H1 (cell line): Measurements from ENCODE around the gene DENND1A. TPM values are rescaled to one million over a fixed set of nuclear protein-coding genes. Genes with fewer than 3 reads are reported as not detected.

Source experiments
- POLR2AphosphoS5 ChIP-seq: IDR thresholded peaks from 2 replicates; pipeline ENCODE4 v1.6.1; 2011; ENCODE audit warnings: low read depth, low read length
- polyA plus RNA-seq, 7 experiments: library from polyadenylated mRNA; depleted of rRNA in 3 of 7; stranded (reverse) in 5 of 7; unstranded in 2 of 7; fragments of >200 nt in 5 of 7; fragments of 200-250 nt in 2 of 7; gene quantifications; 1 replicate in 5 of 7; 2 replicates in 1 of 7; 4 replicates in 1 of 7; pipeline versions ENCODE4 v1.2.1 to v1.2.3, GENCODE V29; 2011 to 2013; ENCODE audit warnings: missing spikeins in 2 of 7, mixed read lengths in 2 of 7
- total RNA-seq: library from RNA; stranded (reverse); fragmentation: NEBNext Ultra II Directional; extraction: Animal tissue kit (Norgen Biotek cat#: 25700); gene quantifications from 2 replicates; pipeline ENCODE4 v1.2.1, GENCODE V29; 2021
- TF ChIP-seq, protein P1 (sequence below): fragments of 300-600 bp; sonication (generic); IDR thresholded peaks from 2 replicates; pipeline ENCODE4 v1.7.1; 2012; ENCODE audit warnings: low read length, moderate library complexity, mild to moderate bottlenecking, inconsistent platforms; ENCODE audit not compliant: insufficient replicate concordance
- TF ChIP-seq, protein P2 (sequence below), 3 experiments: IDR thresholded peaks; 1 replicate in 2 of 3; 2 replicates in 1 of 3; pipeline versions ENCODE4 v1.5.1 to v1.6.1; 2011; ENCODE audit warnings: low read length in 3 of 3, mild to moderate bottlenecking in 3 of 3, inconsistent platforms in 2 of 3, low read depth in 1 of 3, moderate library complexity in 1 of 3; ENCODE audit not compliant: insufficient read depth in 1 of 3; ENCODE audit errors: control extremely low read depth in 1 of 3

The DENND1A gene
- total and polyA plus RNA-seq, 2 of the 8 experiments (the other 6 are each of a cell fraction or from before 2014, with no cell fraction given): 24.1 to 26.4 TPM

DNA sequence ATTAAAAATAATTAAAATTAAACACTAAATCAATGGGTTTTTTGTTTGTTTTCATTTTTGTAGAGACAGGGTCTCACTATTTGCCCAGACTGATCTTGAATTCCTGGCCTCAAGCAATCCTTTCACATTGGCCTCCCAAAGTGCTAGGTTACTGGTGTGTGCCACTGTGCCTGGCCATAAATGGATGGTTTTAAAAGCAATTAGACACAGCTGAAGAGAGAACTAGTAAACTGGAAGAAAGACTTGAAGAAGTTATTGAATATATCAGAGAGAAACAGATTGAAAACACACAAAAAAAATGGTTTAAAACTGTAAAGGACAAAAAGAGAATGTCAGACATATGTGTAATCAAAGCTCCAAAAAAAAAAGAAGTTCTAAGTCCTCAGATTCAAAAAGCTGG is 83.0 kb downstream of the DENND1A start (continued):
- TF ChIP-seq, protein P1, sequence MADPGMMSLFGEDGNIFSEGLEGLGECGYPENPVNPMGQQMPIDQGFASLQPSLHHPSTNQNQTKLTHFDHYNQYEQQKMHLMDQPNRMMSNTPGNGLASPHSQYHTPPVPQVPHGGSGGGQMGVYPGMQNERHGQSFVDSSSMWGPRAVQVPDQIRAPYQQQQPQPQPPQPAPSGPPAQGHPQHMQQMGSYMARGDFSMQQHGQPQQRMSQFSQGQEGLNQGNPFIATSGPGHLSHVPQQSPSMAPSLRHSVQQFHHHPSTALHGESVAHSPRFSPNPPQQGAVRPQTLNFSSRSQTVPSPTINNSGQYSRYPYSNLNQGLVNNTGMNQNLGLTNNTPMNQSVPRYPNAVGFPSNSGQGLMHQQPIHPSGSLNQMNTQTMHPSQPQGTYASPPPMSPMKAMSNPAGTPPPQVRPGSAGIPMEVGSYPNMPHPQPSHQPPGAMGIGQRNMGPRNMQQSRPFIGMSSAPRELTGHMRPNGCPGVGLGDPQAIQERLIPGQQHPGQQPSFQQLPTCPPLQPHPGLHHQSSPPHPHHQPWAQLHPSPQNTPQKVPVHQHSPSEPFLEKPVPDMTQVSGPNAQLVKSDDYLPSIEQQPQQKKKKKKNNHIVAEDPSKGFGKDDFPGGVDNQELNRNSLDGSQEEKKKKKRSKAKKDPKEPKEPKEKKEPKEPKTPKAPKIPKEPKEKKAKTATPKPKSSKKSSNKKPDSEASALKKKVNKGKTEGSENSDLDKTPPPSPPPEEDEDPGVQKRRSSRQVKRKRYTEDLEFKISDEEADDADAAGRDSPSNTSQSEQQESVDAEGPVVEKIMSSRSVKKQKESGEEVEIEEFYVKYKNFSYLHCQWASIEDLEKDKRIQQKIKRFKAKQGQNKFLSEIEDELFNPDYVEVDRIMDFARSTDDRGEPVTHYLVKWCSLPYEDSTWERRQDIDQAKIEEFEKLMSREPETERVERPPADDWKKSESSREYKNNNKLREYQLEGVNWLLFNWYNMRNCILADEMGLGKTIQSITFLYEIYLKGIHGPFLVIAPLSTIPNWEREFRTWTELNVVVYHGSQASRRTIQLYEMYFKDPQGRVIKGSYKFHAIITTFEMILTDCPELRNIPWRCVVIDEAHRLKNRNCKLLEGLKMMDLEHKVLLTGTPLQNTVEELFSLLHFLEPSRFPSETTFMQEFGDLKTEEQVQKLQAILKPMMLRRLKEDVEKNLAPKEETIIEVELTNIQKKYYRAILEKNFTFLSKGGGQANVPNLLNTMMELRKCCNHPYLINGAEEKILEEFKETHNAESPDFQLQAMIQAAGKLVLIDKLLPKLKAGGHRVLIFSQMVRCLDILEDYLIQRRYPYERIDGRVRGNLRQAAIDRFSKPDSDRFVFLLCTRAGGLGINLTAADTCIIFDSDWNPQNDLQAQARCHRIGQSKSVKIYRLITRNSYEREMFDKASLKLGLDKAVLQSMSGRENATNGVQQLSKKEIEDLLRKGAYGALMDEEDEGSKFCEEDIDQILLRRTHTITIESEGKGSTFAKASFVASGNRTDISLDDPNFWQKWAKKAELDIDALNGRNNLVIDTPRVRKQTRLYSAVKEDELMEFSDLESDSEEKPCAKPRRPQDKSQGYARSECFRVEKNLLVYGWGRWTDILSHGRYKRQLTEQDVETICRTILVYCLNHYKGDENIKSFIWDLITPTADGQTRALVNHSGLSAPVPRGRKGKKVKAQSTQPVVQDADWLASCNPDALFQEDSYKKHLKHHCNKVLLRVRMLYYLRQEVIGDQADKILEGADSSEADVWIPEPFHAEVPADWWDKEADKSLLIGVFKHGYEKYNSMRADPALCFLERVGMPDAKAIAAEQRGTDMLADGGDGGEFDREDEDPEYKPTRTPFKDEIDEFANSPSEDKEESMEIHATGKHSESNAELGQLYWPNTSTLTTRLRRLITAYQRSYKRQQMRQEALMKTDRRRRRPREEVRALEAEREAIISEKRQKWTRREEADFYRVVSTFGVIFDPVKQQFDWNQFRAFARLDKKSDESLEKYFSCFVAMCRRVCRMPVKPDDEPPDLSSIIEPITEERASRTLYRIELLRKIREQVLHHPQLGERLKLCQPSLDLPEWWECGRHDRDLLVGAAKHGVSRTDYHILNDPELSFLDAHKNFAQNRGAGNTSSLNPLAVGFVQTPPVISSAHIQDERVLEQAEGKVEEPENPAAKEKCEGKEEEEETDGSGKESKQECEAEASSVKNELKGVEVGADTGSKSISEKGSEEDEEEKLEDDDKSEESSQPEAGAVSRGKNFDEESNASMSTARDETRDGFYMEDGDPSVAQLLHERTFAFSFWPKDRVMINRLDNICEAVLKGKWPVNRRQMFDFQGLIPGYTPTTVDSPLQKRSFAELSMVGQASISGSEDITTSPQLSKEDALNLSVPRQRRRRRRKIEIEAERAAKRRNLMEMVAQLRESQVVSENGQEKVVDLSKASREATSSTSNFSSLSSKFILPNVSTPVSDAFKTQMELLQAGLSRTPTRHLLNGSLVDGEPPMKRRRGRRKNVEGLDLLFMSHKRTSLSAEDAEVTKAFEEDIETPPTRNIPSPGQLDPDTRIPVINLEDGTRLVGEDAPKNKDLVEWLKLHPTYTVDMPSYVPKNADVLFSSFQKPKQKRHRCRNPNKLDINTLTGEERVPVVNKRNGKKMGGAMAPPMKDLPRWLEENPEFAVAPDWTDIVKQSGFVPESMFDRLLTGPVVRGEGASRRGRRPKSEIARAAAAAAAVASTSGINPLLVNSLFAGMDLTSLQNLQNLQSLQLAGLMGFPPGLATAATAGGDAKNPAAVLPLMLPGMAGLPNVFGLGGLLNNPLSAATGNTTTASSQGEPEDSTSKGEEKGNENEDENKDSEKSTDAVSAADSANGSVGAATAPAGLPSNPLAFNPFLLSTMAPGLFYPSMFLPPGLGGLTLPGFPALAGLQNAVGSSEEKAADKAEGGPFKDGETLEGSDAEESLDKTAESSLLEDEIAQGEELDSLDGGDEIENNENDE: no peak
- TF ChIP-seq, protein P2, sequence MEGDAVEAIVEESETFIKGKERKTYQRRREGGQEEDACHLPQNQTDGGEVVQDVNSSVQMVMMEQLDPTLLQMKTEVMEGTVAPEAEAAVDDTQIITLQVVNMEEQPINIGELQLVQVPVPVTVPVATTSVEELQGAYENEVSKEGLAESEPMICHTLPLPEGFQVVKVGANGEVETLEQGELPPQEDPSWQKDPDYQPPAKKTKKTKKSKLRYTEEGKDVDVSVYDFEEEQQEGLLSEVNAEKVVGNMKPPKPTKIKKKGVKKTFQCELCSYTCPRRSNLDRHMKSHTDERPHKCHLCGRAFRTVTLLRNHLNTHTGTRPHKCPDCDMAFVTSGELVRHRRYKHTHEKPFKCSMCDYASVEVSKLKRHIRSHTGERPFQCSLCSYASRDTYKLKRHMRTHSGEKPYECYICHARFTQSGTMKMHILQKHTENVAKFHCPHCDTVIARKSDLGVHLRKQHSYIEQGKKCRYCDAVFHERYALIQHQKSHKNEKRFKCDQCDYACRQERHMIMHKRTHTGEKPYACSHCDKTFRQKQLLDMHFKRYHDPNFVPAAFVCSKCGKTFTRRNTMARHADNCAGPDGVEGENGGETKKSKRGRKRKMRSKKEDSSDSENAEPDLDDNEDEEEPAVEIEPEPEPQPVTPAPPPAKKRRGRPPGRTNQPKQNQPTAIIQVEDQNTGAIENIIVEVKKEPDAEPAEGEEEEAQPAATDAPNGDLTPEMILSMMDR (IDR thresholded peaks at IDR 0.05; ENCODE audit: control extremely low read depth in 1 of 3, insufficient read depth in 1 of 3, low read depth in 1 of 3, low read length in 3 of 3): no peak
- no peak for TF ChIP-seq POLR2AphosphoS5
